Activated CD4-positive, CD25-positive, alpha-beta regulatory T cell treated with anti-CD3 and anti-CD28 coated beads, Interleukin-2, amount 50 U/mL, for 16 hours (primary cell): ENCODE data around the gene NKD1.
"Not testable (repeated sequence)": the region's sequence is repeated elsewhere in the genome, so short reads cannot be mapped to it uniquely, and the experiment has no call there.

ENCODE experiments used
- DNase-seq: peaks from one replicate; pipeline ENCODE4 v3.0.0-alpha.2; 2020; ENCODE audit warnings: low read depth, low spot score

Gene NKD1

DNA sequence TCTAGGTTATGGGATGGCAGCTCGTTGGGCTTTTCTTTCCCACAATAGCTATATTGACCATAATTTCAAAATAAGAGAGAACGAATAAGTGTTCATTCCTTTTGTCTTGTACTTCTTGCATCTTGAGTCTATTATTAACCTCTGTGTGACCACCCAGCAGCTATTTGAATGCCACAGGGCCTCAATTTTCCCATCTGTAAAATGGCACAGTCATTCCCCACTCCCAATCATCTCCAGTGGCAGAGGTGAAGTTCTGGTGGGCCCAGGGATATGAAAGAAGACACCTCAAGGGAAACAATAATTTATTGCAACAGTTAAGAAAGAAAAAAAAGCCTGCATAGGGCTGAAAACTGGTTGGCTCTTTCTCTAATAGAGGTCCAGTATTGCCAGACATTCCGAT lies 28.6 kb upstream of the NKD1 start:
- no peak for DNase-seq

DNA sequence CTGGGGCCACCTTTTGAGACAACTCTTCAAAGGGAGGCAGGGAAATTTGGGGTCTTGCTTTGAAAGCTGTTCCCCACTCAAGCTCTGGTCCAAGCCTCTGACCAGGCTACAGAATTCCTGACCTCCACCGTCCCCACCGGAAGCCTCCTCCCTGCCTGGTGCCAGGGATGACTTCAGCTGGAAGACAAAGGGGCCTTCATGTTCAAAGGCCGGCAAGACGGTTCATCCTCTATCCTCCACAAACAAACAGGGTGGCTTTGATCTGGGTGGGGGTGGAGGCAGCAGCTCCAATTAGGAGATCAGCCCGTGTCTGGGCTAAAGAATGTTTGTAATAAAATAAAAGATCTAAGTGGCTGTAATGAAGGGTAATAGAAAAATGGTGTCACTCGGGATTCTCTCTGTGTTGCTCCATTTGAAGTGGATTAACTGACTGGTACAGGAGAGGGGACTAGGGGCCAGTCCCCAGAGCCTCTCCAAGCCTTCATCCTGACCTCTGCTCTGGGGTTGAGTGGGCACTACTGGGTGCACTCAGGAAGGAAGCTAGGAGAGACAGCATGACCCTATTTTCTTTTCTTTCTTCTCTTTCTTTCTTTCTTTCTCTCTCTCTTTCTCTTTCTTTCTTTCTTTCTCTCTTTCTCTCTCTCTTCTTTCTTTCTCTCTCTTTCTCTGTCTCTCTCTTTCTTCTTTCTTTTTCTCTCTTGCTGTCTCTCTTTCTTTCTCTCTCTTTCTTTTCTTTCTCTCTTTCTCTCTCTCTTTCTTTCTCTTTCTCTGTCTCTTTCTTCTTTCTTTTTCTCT lies 27.5 kb upstream of the NKD1 start:
- no peak for DNase-seq

DNA sequence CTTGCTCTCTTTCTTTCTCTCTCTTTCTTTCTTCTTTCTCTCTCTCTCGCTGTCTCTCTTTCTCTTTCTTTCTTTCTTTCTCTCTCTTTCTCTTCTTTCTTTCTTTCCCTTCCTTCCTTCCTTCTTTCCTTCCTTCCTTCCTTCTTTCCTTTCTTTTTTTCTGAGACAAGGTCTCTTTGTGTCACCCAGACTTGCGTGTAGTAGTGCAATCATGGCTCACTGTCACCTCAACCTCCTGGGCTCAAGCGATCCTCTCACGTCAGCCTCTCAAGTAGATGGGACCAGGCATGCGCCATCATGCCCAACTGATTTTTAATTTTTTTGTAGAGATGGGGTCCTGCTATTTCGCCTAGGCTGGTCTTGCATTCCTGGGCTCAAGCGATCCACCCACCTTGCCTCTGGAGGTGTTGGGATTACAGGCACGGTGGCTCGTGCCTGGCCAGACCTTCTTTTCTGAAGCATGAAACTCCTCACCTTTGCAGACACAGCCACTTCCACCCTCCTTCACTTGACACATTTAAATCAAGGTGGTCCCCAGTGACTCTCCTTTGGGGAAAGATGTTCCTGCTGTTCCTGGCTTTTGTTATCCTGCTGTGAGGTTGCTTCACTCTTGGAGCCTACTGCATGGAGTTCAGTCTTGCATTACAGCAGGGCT lies 26.8 kb upstream of the NKD1 start:
- DNase-seq, result no peak

DNA sequence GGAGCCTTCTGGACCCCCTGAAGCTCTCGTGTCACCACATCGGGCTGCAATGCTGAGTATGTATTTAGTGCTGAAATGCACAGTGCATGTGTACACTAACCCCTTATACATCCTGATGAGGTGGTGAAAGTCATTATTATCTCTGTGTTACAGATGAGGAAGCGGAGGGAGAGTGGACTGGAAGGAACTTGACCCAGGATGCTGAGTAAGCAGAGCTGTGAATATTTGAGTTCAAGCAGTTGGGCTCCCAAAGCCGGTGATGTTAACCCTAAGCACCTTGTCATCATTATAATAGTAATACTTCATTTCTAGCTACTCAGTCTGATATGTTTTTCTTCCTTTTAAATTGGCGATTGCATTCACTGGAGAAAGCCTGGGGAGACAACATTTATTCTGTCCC lies 25.9 kb upstream of the NKD1 start:
- no peak for DNase-seq

DNA sequence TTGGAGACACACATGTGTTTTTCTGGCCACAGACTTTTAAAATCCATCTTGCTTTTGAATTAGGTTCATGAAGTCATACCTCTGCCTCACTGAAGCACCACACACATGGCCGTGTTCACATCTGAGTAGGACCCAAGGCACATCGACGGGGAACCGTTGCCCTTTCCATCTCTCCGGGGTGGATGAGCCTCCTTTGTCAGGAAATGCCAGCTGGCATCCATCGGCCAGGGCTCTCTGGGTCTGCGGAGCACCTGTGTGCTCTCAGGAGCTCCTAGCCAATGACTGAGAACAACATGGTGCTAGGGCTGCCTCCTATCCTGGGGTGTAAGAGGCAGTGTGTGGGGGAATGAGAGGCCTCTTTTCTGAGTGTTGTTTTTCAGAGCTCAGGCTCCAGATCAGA lies 24.5 kb upstream of the NKD1 start:
- no peak for DNase-seq

DNA sequence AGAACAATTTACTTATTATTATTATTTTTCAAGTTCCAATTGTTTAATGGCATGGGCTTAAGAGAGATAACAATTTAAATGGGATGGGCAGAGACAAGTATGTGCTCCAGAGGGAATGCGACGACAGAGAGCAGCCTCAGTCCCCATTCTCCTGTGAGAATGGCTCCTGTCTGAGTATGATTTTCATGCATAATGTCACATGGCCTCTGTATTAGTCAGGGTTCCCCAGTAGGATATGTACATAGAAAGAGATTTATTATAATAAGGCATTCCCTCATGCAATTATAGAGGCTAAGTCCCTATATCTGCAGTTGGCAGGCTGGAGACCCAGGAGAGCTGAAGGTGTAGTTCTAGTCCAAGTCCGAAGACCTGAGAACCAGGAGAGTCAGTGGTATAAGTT lies 22.9 kb upstream of the NKD1 start:
- DNase-seq, result no peak

DNA sequence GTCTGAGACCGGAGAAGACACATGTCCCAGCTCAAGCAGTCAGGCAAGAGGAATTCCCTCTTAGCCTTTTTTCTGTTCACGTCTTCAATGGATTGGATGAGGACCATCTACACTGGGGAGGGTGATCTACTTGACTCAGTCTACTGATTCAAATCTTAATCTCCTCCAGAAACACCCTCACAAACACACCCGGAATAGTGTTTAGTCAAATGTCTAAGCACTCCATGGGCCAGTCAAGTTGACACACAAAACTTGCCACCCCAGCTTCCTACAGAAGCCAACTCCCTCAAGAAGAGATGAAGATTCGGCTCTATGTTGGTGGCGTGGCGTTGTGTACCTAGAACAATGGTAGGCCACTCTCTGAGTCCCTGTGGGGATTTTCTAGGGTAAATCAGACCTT lies 22.5 kb upstream of the NKD1 start:
- DNase-seq, result no peak

DNA sequence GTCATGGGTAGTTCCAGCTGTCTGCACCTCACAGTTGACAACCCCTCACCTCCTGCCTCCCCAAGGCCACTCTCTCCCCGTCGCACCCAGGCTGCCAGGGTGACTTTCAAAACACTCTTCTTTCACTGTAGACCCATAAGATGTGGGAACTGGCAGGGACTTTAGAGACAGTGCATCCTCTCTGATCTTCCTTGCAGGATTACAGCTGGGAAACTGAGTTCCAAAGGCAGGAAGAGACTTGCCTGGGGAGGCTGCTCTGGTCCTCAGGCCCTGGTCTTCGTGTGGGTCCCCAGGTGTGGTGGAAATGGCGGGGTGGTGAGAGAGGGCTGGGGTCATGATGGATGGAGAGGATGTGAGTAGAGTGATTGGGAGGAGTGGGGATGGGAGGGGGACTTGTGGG lies 21.9 kb upstream of the NKD1 start:
- DNase-seq, result no peak

DNA sequence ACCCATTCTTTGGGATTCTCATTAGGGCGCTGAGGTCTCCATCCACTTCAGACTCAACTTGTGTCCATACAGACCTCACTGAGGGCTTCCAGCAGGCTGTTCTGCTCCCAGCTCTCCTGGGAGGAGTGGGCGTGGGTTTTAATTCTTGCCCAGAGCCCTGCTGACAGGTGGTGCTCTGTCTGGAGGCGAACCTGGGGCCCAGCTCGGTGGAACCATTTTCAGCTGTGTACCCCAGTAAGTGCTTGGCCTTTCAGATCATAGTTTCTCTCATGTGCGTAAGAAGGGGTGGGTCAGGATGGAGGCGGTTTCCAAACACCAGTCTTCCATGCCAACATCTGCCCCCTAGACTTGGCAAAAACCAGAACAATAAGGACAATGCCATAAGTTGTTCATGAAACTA lies 21.4 kb upstream of the NKD1 start:
- no peak for DNase-seq

DNA sequence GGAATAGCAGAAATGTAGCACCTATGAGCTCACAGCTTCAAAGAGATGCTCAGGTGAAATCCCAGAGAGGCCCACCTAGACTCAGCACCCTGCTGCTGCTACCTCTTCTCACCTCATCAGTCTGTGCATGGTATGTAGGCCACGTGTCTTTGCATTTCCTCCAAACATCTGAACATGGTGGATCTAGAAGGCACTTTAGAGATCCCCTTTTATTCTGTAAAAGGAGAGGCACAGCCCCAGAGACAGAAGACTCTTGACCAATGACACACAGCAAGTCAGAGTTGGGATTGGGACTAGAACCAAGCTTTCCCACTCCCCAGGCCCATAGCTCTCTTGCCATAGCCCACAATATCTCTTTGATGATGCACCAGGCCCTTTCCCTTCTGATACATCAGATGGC lies 19.4 kb upstream of the NKD1 start:
- DNase-seq, result no peak

DNA sequence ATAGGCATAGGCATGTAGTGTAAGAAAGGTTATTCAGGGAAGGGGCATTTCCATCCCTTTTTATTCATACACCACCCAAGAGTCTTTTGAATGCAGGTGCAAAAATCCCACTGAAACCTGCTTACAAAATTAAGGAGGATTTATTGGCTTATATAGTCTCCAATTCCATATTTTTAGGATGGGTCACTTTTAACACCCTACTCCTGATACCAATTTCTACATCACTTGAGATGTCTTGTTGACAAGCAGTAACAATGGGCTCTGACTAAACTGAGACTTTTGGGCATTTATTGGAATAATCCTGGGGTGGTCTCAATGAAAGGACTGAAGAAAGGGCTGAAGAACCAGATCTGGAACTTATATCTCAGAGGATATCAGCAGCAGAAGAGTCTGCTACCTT lies 18.9 kb upstream of the NKD1 start:
- DNase-seq, result no peak

DNA sequence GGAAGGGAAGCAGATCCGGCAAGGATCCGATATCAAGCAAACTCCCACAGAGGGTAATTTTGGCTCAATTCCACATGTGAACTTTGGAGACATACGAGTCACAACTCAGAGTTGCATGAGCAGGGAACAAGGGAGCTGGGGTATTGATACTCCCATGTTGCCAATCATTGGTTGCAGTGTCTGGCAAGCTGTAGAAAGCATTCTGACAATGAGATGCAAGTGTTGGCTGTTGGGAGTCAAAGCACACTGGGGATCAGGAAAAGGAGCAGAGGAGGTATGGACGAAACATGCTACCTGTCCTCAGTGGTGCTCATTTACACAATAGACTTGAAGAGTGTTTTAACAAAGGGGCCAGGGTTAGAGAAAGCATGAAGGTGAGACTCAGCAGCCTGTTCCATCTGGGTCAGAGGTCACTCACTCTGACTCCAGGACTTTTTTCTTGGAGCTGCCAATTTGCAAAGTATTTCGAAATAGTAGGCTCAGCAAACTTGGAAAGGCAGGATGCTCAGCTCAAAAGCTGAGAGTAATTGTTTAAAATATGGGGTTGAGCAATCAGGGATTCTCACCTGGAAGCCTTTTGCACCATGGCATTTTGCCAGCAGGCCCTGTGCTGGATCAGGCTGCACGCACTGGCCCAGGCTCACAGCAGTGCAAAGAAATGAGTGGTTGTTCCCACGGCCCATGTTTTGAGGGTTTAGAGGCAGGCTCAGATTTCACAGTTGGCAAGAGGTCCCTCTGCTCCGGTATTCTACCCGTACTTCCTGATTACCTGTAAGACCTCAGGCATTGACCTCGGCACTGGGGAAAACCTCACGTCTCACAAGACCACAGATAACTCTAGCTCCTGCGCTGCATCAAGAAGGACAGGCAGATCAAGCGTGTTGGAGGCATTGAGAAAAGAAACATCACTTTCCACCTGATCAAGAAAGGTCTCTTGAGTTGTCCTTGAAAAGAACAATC lies 17.6 kb upstream of the NKD1 start:
- no peak for DNase-seq

DNA sequence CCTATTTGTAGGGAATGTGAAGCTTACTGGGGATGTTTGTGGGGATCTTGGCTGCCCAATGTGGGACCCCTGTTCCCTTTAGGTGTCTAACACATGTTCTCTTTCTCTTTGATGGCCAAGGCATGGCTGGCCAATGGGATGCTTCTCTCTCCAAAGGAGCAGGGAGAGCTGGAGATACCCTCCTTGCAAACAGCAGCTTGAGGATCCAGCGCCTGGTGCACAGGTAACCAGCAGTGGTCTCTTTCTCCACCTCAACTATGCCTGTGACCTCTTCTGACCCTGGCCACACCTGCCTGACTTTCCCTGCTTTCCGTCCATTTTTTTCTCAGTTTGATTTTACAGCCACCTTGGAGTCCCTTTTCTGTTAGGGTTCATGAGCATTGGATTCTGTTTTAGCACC lies 16.8 kb upstream of the NKD1 start:
- DNase-seq, result no peak

DNA sequence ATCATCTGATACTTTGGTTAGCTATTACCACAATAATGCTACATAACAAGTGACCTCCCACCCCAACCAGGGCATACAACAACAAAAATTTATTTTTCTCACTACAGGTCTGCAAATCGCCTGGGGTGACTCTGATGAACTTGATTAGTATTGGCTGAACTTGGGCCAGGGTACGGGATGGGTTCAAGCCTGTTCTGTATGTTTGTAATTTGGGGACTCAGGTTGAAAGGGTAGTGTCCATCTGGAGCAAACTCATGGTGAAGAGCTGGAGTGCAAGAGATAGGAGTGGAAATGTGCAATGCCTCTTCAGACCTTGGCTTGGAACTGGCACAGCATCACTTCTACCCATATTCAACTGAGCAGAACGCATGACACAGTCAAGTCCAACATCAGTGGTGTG lies 16.3 kb upstream of the NKD1 start:
- DNase-seq, result no peak

DNA sequence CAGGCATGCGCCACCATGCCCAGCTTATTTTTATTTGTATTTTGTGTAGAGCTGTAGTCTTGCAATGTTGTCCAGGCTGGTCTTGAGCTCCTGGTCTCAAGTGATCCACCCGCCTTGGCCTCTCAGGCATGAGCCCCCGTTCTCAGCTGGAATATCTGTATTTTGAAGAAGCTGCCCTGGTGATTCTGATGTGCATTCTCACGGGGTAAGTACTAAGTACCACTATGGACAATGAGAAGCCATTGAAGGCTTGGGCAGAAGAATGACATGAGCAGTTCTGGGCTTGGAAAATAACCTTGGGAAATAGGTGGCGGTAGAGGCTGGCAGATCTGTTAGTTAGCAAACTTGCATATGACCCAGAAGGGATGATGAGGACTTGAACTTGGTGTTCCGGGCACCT lies 15.6 kb upstream of the NKD1 start:
- DNase-seq, result no peak

DNA sequence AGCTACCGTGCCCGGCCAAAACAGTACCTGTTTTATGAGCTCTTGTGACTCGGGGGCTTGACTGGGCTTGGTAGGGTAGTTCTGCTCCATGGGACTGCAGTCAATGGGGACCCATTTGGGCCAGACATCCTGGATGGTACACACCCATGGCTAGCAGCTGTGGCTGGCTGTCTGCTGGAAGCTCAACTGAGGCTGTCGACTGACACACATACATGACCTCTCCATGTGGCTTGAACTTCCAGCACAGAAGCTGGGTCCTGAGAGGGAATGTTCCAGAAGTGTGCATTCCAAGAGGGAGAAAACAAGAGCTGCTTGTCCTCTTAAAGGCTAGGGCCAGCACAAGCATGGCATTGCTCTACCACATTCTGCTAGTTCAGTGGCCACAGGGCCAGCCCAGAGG lies 14.9 kb upstream of the NKD1 start:
- no peak for DNase-seq

DNA sequence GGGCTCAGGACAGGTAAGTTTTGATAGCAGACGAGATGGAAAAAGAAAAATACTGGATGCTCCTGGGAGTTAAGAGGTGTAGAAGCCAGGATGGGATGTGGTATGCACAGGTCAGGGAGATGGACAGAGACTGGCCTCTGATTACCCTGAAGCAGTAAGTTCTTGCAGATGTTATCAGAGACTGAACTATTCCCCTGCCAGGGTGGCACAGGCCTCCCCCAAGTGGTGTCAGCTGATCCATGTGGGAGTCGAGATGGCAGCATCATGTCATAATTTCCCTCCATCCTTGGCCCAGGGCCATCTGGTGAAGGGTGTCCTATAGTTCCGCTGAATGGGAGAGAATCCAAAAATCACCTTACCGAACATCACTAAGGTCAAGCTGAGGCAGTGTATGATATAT lies 14.1 kb upstream of the NKD1 start:
- no peak for DNase-seq

DNA sequence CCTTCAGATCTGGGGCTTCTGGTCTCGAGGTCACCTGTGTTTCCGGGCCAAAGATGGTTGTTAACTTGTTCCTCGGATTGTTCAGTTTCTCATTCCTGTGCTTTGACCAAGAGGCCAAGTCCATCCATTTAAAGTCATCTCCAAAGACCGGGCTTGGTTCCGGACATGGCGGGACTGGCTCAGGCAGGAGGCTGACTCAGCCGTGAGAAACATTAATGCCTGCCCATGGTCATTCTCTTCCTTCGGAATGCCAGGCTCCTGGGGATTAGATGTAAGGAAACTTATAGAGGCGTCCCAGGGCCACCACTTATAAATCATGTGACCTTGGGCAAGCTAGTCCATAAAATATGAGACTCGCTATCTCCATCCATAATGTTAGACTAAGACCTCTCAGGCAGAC lies 13.6 kb upstream of the NKD1 start:
- no peak for DNase-seq

DNA sequence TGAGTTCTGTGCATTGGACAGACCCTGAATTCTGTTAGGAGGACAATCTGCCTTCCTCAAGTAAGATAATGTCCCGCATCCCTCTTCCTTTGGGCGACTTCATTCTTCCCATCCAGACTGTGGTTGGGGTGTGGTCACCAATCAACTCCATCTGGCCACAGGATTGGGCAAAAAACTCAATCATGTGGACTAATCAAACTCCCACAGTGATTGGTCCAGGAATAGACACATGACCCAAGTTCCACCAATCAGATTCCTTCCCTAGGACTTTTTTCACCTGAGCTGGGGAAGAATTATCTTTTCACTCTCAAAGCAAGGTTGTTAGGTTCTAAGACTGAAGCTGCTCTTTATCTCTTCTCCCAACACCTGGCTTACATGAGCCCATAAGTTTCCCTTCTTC lies 13.2 kb upstream of the NKD1 start:
- DNase-seq, result no peak

DNA sequence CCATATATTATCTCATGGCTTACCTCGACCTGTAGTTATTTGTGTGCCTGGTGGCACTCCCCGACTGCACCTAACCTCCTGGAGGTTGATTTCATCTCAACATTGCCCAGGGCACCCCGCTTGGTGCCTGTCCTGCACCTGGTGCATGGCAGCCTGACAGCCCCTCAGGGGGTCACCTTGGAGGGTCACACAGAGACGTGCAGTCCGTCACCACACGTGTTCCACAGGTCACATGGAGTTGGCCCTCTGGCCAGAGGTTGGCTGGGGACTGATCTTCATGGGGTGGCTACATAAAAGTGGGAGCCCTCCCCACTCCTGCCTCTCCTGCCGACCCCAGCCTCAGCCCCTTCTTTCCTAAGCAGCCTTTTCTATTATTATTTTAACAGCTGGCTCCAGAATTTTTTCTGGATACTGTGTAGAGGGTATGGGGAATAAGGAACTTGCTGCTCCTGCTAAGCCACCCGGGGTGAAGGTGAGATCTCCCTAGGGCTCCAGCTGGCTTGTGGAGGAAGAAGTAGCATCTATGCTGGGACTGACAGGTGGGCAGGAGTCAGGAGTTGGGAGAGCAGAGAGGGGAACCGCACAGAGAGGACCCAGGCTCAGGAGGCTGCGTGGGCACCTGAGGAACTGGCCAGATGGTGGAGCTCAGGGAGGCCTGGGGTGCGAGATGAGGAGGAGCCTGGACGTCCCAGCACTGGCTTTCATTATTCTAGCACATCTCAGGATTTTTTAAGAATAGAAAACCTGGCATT lies 12.5 kb upstream of the NKD1 start:
- DNase-seq, result no peak

DNA sequence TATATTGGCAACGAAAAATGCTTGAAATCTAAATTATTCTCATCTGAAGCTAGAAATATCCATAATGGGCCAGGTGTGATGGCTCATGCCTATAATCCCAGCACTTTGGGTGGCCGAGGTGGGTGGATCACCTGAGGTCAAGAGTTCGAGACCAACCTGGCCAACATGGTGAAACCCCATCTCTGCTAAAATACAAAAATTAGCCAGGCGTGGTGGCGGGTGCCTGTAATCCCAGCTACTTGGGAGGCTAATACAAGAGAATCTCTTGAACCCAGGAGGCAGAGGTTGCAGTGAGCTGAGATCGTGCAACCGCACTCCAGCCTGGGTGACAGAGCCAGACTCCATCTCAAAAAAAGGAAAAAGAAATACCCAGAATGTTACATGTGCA lies 11.9 kb upstream of the NKD1 start:
- not testable (repeated sequence) for DNase-seq
